Stimulated activated CD4-positive, alpha-beta T cell treated with anti-CD3 and anti-CD28 coated beads, Interleukin-4, amount 100 ng/mL, for 24 hours (primary cell): Measurements from ENCODE around the gene FAM234A.
"Not testable (repeated sequence)": the region's sequence is repeated elsewhere in the genome, so short reads cannot be mapped to it uniquely, and the experiment has no call there.

ENCODE experiments used
- DNase-seq: peaks from one replicate; pipeline ENCODE4 v3.0.0-alpha.2; 2020

The FAM234A gene

DNA sequence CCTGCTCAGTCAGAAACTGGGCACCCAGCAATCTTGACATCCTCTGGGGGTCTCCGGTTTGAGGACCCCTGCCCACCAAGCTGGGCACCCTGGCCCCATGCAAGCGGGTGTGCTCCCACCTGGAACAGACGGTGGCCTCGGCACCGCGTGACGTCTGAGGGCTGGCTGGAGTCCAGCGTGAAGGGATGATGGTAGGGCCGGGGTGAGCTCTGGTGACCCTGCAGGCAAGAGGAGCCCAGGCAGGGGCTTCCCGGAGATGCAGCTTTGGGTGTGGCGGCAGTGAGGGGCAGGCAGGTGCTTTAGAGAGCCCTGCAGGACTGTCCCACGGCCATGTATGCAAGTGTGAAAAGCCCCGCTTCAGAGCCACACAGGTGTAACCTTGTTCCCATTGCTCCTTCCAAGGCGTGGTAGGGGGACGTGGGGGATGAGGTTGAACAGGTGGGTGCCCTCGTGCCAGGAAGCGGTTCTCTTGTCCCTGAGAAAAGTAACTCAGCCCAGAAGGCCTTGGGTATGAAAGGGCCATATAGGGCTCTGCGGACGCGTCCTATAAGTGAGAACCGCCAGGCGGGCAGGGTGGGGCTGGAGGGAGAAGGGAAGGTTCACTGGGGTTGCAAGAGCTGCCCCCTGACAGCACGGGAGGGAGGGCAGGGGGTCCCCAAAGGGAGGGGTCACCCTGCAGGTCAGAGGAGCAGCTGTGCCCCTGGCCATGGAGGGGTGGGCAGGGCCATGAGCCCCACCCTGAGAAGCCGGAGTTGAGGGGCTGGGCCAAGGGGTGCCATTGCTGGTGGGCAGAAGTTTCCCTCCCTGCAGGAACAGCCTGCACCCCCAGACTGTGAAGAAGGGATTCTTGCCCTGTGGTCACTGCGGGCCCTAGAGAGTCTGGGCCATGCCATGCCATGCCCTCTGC, 31.9 kb downstream of the FAM234A start:
- DNase-seq: no peak

DNA sequence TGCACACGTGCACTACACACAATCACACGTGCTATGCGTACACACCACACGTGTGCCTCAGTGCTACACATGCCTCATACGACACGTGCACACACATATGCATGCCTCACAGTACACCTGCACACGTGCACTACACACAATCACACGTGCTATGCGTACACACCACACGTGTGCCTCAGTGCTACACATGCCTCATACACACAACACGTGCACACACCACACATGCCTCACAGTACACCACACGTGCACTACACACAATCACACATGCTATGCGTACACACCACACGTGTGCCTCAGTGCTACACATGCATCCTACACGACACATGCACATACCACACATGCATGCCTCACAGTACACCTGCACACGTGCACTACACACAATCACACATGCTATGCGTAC, 32.9 kb downstream of the FAM234A start:
- DNase-seq: not testable (repeated sequence)

DNA sequence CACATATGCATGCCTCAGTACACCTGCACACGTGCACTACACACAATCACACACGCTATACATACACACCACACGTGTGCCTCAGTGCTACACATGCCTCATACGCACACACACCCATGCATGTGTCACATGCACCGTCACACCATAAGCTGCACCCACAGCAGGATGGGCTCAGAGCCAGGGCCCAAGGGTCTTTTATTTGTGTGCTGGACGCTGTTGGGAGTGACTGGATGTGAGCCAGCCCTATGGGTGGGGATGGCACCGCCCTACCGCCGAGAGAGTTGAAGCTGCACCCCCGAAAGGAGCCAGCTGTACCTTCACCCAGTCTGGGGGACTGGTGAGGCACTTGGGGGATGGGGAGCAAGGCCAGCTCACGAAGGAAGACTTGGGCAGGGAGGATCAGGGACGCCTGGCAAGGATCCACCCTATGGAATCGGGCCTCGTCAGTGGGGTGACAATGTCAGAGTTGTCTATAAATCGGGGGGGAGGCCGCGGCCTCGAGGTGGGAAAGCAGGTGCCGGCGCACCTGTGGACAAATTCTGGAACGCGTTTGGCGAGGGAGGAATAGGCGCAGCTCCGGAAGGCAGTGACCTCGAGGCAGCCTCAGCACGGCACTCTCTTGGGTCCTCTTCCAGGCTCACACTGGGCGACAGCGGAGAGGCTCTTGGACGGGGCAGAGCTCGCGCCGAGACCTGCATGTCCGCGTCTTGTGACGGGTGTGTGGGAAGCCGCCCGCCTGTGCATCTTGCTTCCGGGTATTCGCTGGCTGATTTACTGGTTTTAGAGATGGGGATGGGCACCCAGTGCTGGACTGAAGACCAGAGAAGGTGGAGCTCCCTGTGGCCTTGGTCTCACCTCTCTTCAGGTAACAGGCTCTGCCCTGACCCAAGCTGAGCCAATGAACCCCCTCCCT, 33.8 kb downstream of the FAM234A start:
- DNase-seq: no peak

DNA sequence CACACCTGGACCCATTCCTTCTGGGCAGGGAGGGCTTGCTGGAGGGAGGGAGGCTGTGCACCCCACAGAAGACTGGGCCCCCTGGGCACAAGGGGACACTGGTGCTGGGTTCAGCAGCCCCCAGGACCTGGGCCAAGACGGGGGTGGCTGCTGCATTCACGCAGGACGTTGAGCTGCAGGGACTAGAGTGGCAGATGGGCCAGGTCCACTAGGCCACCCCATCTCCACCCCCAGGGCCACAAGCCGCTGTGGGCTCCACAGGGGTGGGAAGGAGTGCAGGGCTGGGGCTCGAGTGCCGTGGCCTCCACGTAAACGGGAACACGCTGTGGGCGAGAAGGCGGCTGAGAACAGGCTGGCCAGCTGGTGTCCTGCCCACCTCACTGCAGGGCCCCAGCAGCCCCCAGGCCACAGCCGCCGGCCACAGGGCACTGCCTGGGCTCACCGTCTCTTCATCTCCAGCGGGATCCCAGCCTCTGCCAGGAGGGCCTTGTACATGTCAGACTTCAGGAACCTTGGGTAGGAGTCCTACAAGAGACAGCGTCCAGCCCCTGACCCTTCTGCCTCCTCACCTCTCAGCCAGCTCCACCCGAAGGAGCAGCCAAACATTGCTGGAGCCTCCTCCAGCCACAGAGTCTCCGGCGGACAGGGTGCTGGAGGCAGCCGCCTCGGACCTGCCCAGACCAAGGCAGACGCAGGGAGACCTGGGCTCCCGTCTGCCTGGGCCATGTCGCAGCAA, 34.6 kb downstream of the FAM234A start:
- DNase-seq: no peak

DNA sequence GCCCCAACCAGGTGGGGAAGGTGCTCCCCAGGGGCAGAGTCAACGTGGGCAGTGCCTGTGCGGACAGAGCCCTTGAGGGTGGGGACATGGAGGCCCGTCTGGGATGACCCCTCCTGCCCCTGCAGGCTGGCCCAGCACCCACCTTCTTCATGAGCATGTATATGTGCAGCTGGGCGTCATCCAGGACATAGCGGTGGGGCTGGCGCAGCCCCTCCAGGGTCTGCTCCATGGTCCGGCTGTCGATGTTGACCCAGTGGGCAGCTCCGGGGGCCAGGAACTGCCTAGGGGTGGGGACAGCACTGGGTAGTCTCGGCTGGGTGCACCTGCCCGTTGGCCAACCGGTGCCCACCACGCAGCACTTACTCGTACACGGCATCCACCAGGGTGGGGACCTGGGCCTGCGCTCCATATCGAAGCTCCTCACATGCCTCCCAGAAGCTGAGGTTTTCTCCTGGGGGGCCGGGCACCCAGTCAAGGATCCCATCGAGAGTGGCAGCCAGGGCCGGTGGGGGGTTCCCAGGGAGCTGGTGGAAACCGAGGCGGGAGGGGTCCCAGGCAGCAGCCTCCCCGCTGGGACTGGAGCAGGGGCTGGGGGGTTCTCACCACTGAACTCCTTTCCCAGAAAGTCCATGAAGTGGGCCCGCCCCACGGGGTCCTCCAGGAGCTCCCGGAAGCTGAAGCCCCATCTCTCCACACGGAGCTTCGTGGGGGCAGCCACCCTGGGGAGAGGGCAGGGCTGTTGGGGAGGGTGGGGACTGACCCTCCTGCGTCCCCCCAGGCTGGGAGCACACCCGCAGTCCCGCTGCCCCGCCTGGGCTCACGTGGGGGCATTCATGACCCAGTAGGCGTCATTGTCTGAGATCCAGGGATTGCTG, 36.0 kb downstream of the FAM234A start:
- DNase-seq: no peak

DNA sequence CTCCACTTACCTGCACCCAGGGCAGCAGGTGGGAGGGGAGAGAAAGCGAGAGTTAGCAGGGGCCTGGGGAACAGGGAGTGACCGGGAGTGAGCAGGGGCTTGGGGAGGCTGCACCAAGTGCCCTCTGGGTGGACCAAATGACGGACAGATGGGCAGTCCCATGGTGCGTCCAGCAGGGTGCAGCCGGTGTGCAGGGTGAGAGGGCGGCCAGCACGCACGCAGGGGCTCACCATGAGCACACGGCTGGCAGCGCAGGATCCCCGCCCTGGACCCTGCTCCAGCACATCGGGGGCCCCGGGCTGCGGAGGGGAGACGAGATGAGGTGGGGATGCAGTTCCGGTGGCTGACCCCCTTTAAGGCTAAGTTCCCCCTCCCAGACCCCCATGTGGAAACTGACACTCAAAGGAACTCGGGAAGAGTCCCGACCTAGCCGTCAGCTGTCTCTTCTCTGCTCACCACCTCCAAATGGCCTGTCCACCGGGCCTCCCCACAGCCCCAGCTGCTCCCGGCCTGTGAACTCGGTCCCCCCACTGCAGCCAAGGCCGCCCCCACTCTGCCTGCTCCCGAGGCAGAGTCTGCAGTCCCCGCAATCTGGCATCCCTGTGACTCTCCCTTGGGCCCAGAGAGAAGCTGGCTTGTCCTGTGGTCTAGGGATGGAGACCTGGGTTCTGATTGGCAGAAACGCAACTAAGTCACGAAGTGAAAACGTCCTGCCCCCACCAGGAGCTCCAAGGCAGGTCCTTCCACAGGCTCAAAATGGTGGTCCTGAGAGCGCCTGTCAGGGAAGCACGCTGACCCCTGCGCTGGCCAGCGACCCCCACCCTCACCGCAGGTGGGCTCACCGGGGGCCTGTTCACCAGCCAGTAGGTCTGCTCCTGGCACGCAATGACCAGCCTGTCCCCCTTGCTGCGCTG, 38.3 kb downstream of the FAM234A start:
- no peak for DNase-seq

DNA sequence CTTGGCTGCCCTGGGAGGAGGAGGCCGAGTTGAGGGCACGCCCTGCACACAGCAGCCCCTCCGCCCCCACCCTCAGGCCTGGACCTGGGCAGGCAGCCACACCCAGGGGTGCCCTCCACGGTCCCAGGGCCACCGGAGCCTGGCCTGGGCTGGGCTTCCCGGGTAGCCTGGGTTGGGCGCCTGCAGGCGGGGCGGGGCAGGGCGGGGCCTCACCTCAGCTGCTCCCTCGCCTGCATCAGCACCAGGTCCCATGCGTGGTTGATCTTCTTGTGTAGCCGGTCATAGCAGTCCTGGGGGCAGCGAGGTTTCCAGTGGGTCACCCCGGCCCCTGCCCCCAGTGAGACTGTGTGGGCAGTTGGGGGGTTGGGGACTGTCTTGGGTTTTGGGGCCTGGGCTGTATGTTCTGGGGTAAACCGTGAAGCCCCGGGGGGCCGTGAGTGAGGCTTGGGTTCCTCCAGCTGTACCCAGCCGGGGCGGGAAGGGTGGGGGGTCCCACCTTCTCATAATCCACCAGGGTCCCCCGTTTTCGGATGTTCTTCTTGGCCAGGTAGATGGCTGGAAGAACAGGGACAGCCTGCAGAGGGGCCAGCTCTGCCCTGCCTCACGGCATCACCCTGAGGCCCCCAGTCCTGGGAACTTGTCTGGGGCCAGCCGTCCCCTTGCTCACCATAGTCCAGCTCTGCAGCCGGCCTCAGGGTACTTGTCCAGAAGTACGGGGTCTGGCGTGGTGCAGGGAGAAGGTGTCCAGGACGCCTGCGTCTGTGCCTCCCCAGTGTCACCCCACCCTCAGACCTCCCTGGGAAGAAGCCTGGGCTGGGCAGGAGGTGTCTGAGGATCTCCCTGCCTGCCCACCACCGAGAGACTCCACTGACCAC, 39.2 kb downstream of the FAM234A start:
- no peak for DNase-seq

DNA sequence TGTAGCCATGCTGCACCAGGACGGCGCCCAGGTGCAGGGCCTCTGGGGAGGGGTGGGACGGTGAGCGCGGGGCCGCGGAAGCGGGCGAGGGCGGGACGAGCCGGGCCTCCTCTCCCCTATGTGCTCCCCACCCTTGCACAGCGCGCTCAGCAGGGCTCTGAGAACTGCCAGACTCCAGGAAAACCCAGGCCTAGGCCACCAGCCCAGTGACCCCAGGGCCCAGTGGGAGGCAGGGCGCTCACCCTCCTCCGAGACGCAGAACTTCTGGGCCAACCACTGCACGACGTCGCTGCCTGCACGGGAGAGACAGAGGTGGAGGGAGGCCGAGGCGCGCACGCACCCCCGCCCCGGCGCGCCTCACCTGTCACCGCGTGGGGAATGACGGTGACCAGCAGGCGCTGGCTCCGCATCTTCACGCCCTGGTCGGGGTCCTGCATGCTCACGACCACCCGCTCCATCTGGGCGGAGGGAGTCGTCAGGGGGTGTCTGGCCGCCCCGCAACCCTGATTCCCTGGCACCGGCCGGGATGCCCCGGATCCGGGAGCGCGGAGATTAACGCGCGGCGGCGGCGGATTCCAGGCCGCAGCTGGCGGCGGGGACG, 40.5 kb downstream of the FAM234A start:
- DNase-seq: no peak

DNA sequence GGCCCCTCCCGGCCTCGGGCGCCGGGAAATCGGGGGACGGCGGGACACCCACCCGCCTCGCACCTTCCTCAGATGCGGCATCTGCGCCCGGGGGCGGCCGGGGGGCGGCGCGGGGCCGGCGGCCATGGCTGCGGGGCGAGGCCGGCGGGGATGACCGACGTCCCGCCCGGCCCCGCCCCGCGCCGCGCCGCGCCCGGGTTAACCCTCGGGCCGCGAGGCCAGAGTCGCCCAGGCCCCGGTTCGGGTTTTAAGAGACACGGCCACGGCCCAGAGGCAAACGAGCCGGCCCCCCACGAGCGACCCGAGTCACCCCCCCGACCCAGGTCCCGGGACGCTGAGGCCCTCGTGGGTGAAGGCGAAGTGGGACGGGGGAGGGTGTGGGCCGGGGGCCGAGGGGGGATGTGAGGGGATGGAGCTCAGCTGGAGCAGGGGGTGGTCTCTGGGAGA, 41.2 kb downstream of the FAM234A start, which contains the start of gene RGS11:
Gene RGS11 (minus strand): TSS at position 159 of the 447 bp plus-strand sequence. CDS start 33 bp downstream, at position 126.
- DNase-seq: no peak

DNA sequence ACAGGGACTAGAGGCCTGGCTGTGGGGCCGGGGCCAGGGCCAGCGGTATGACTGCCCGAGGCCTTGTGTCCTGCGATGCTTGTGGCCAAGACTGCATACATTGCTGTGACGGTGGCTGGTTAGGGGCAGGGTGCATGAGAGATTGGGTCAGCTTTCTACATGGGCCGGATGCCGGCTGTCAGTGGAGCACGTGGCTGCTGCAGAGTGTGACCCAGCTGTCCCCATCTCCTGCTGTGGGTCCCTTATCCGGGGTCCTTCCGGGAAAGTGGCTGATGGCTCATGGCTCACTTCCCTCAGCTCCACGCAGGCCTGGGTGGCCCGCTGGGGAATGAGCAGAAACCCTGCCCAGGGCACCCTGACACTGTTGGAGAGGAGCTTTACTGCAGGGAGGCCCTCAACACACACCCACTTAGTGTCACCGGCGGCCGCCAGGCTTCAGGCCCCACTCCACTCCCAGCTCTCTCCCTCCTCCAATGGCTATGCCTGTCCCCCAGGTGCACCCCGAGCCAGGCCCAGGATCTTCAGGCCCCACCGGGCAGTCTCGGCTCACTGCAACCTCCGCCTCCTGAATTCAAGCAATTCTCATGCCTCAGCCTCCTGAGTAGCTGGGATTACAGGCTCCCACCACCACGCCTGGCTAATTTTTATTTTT, 41.9 kb downstream of the FAM234A start:
- DNase-seq: no peak

DNA sequence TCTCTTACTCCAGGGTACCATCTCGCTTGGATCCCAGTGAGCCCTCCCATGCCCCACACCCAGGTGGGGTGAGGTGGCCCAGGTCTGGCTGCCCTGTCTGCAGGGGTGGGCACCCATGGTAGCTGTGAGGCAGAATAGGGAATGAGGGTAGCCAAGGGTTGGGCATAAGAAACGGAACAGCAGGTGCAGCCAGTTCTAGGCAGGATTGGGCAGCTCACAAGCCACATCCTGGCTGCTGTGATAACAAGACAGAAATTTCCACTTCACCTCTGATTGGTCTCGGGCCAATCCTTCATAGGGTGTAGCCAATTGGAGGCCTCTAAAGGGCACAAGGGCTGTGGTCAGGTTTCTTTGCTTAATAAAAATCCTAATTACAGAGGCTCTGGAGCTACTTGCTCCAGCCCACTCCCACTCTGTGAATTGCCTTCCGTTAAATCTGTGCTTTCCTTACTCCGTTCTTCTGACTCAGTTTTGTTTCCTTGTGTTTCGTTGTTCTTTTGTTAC, 44.3 kb downstream of the FAM234A start:
- peak; percentile 19 for DNase-seq

DNA sequence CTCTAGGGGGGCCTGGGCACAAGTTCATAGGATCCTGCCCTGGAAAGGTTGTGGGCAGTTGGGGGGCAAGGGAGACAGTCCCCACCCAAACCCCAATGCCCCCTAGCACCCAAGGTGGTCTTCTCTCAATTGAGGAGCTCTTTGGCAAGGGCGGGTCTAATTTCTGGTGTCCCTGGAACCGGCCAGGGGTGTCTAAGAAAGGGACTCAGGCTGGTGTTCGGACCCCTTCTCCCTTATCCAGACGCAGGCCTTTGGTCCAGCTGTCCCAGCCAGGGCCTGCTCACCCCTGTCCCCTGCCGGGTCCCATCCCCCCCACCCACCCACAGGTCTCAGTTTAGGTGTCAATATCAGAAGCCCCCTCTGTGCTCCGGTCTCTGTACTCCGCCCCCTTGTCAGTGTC, 44.9 kb downstream of the FAM234A start:
- no peak for DNase-seq

DNA sequence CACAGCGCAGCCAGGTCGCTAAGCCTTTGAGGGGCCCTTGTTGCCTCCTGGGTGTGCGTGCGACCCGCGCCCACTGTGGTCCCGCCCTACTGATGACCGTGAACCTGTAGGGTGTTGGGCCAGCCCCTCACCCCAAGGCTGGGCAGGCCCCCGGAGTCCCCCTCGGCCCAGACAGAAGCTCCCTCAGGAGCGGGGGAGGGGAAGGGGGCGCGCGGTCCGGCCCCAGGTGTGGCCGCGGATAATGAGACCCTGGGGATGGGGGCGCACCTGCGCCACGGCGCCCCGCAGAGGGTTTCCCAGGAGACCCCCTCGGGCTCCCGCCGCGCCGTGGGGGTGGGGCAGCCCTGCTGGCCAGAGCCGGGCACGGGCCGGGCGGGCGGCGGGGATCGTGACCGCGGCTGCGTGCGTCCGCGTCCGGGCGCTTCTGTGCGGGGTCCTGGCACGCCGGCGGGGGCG, 45.4 kb downstream of the FAM234A start:
- no peak for DNase-seq

DNA sequence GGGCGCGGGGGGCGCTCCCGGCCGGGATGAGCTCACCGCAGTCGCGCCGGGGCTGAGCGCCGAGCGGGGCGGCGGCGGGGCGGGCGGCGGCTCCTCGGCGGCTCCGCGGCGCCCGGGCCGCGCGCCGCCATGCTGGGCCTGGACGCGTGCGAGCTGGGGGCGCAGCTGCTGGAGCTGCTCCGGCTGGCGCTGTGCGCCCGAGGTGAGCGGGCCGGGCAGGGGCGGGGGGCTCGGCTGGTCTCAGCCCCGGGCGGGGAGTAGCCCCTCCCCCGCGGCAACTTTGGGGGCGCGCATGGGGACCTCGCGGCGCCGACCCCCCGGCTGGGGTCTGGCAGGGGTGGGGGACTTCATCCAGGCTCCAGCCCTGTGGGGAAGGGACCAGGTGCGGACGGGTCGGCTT, 45.9 kb downstream of the FAM234A start, which contains the start of gene ARHGDIG:
Gene ARHGDIG (plus strand): TSS at position 40 of the 400 bp plus-strand sequence. CDS start 90 bp downstream, at position 130.
- DNase-seq: no peak

DNA sequence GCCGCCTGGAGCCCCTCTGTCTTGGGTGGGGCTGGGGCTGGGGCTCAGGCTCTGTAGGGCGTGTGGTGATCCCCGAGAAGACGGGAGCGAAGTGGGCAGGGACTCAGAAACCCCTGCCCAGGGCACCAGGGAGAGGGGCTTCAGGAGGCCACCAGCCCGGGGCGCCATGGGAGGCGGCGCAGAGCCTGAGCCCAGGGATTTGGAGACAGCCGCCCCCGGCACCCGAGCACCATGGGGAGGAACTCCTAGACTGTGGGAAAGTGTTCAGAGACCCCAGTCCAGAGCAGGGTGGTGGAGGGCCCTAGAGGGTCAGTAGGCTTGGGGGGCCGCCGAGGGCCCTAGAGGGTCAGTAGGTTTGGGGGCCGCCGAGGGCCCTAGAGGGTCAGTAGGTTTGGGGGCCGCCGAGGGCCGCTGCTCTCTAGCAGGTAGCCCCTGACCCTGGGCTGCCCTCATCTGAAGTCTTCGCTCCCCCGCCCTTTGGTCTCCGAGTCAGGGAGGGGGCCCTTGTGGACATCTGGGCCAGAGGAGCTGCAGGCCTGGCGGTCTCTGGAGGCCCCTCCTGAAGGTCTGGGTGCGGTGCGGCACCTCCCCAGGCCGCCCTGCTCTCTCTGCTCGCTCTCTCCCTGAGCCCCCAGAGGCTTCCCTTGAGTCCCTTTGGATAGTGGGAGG, 46.5 kb downstream of the FAM234A start:
- no peak for DNase-seq

DNA sequence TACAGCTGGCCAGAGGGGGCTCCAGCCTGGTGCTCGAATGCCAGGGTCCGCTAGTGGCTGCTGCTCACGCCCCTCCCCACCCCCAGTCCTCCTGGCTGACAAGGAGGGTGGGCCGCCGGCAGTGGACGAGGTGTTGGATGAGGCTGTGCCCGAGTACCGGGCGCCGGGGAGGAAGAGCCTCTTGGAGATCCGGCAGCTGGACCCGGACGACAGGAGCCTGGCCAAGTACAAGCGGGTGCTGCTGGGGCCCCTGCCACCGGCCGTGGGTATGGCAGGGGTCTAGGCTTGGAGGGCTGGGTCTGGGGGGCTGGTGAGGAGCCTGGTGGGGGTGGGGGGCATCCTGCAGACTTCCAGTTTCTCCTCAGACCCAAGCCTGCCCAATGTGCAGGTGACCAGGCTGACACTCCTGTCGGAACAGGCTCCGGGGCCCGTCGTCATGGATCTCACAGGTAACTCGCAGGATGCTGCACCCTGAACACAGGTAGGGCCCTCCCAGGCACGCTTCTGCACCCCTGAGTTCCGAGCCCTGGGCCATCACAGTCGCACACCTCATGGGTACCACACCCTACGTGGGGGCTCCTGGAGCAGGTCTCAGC, 47.1 kb downstream of the FAM234A start:
- no peak for DNase-seq

DNA sequence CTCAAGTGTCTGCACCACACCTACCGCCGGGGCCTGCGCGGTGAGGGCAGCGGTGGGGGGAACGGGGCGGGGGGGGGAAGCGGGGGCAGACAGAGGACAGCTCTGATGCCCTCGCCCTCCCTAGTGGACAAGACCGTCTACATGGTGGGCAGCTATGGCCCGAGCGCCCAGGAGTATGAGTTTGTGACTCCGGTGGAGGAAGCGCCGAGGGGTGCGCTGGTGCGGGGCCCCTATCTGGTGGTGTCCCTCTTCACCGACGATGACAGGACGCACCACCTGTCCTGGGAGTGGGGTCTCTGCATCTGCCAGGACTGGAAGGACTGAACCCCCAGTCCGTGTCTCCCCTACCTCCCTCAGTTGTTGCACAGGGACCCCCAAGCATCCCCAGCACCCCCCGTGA, 47.9 kb downstream of the FAM234A start:
- no peak for DNase-seq
